SJSA1 (cell line): Measurements from ENCODE around the gene ZNF142. TPM values are rescaled to one million over a fixed set of nuclear protein-coding genes. Genes with fewer than 3 reads are reported as not detected.

ENCODE experiments used
- DNase-seq, 2 experiments: peaks; one replicate each; pipeline ENCODE4 v3.0.0-alpha.2; 2015 to 2020; ENCODE audit warnings: low spot score in 2 of 2, low read depth in 1 of 2
- H3K27ac ChIP-seq: fragments of 250-450 bp; sonication (Bioruptor Pico); 2 replicates; pipeline ENCODE4 v1.5.1; 2020; ENCODE audit warnings: mild to moderate bottlenecking, moderate library complexity
- H3K27me3 ChIP-seq: fragments of 250-450 bp; sonication (Bioruptor Pico); replicated peaks from 2 replicates; pipeline ENCODE4 v1.5.1; 2020; ENCODE audit warnings: mild to moderate bottlenecking, moderate library complexity
- H3K36me3 ChIP-seq: fragments of 250-450 bp; sonication (Bioruptor Pico); 2 replicates; pipeline ENCODE4 v1.5.1; 2020; ENCODE audit warnings: mild to moderate bottlenecking
- H3K4me1 ChIP-seq: fragments of 250-450 bp; sonication (Bioruptor Pico); replicated peaks from 2 replicates; pipeline ENCODE4 v1.6.1; 2021; ENCODE audit warnings: mild to moderate bottlenecking
- H3K4me3 ChIP-seq: fragments of 250-450 bp; sonication (Bioruptor Pico); 2 replicates; pipeline ENCODE4 v1.5.1; 2020; ENCODE audit warnings: mild to moderate bottlenecking
- H3K9me3 ChIP-seq: fragments of 250-450 bp; sonication (Bioruptor Pico); replicated peaks from 2 replicates; pipeline ENCODE4 v1.5.1; 2020; ENCODE audit warnings: mild to moderate bottlenecking
- total RNA-seq: library from RNA; depleted of rRNA; stranded (reverse); fragments of >200 nt; shearing (Covaris generic); gene quantifications from 2 replicates; pipeline ENCODE4 v1.2.3, GENCODE V29; 2014

The ZNF142 gene
- total RNA-seq, 1 experiment from 2014 or later = 7.2 TPM

DNA sequence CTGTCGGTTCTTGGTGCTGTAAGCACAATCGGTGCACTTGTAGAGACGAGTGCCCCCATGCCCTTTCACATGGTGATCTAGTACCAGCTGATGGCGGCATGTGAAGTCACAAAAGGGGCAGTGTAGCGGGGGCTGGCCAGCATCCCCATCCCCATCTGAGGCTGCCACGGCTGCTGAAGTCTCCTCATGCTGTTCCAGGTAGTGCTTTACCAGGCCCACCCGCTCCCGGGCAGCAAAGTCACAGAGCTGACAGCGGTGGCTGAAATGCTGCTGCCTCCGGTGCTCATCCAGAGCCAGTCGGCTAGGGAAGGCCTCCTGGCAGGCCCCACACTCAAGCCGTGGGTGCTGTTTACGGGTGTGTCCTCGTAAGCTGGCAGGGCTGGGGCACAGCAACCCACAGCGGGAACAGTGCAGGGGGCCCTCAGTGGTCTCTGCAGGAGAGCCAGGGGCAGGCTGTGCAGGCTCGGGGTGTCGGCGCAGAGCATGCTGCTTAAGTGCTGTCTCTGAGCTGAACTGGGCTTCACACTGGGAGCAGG lies 17.2 kb downstream of the ZNF142 start:
- Histone ChIP-seq H3K36me3 (peaks cover 92% of the 10 kb centered on the region), H3K27ac (no peak overlapping the region), H3K27me3 (no peaks in the 10 kb centered on the region), H3K9me3 (no peaks in the 10 kb centered on the region), H3K4me3 (no peak overlapping the region), H3K4me1 (no peaks in the 10 kb centered on the region)
- DNase-seq = no peak

DNA sequence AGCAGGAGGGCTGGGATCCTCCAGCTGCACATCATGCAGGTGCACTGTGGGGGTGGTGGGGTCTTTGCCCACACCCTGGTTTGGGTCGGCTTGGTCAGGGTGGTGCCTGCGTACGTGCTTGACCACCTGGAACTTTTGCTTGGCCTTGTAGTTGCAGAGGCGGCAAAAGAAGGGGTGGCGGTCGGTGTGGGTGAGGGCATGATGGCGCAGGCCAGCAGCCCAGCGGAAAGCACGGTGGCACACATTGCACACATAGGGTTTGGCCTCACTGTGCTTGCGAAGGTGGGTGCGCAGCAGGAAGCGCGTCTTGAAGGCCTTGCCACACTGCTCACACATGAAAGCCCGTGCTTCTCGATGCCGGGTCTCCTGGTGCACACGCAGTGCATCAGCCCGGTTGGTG lies 21.1 kb downstream of the ZNF142 start:
- H3K36me3 ChIP-seq = peaks cover 81% of the 10 kb centered on the region

DNA sequence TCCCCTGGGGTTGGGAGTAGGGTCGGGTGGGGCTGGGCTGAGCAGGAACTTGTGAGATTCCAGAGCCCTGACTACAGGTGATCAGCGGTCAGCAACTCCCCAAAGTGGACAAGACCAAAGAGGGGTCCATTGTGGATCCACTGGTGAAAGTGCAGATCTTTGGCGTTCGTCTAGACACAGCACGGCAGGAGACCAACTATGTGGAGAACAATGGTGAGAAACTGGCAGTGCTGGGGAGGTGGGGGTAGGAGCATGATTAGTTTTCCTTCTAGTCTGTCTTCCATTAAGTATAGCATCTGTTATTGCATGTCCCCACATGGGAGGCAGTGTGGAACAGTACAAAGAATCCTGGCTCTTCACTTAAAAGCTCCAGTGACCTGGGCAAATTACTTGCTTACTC lies 23.7 kb downstream of the ZNF142 start:
- Histone ChIP-seq H3K36me3 (peaks cover 57% of the 10 kb centered on the region), H3K9me3 (no peaks in the 10 kb centered on the region), H3K4me3 (no peak overlapping the region), H3K4me1 (peaks cover 5% of the 10 kb centered on the region), H3K27me3 (no peaks in the 10 kb centered on the region), H3K27ac (no peak overlapping the region)
- DNase-seq = no peak

More for the DNA sequence above, 21.1 kb downstream of the ZNF142 start:
- Histone ChIP-seq H3K4me1 (no peaks in the 10 kb centered on the region), H3K27me3 (no peaks in the 10 kb centered on the region), H3K9me3 (no peaks in the 10 kb centered on the region), H3K4me3 (no peak overlapping the region), H3K27ac (no peak overlapping the region)
- no peak for DNase-seq

DNA sequence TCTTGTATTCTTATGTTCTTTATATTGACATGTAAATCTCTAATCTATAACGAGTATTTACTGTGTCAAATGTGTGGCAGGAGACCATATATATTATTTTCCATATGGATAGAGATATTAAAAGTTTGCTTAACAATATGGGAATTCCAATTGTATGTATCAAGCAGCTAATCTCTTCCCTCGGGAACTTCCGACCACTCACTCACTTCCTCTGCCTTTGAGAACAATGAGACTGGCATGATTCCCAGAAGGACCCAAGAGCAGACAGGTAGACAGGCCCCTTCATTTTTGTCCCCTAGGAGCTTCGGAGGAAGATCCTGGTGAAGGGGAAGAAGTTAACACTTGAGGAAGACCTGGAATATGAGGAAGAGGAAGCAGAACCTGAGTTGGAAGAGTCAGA lies 27.6 kb downstream of the ZNF142 start:
- Histone ChIP-seq H3K27ac (no peak overlapping the region), H3K4me1 (peaks cover 5% of the 10 kb centered on the region), H3K9me3 (no peaks in the 10 kb centered on the region), H3K4me3 (no peak overlapping the region), H3K27me3 (no peaks in the 10 kb centered on the region), H3K36me3 (peaks cover 23% of the 10 kb centered on the region)
- DNase-seq = no peak

DNA sequence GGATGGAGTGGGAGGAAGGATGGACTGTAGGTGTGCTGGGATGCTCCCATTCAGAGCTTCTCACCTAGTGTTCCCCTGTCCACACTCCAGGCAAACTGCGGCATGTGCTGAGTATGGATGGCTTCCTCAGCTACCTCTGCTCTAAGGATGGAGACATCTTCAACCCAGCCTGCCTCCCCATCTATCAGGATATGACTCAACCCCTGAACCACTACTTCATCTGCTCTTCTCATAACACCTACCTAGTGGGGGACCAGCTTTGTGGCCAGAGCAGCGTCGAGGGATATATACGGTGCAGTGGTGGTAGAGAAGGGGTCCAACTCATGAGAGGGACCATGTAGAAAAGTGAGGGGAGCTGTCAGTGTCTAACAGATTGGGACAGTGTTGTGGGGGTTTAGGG lies 31.5 kb downstream of the ZNF142 start:
- Histone ChIP-seq H3K27ac (no peak overlapping the region), H3K4me3 (no peak overlapping the region), H3K9me3 (no peaks in the 10 kb centered on the region), H3K36me3 (no peaks in the 10 kb centered on the region), H3K27me3 (no peaks in the 10 kb centered on the region), H3K4me1 (peaks cover 5% of the 10 kb centered on the region)
- DNase-seq = no peak

DNA sequence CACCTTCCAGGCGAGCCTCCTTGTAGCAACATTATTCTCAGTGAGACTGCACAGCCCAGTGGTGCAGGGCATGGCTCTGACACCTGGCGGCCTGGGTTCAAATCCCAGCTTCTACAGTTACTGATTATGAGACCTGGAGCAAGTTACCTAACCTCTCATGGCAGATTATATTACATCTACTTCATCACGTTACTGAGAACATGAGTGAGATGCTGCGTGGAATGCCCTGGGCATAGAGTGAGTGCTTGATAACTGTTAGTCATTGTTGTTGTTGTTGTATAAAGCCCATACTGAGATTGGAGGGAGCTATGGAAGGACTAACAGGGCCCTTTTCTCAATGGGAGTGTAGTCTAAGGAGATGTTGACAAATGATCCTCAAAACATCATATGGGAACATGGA lies 33.1 kb downstream of the ZNF142 start:
- no peak for DNase-seq
- no peak overlapping the region for H3K4me3 ChIP-seq
- H3K27me3 ChIP-seq = no peaks in the 10 kb centered on the region
- H3K4me1 ChIP-seq = no peaks in the 10 kb centered on the region
- H3K36me3 ChIP-seq = no peaks in the 10 kb centered on the region
- no peak overlapping the region for H3K27ac ChIP-seq
- no peaks in the 10 kb centered on the region for H3K9me3 ChIP-seq

DNA sequence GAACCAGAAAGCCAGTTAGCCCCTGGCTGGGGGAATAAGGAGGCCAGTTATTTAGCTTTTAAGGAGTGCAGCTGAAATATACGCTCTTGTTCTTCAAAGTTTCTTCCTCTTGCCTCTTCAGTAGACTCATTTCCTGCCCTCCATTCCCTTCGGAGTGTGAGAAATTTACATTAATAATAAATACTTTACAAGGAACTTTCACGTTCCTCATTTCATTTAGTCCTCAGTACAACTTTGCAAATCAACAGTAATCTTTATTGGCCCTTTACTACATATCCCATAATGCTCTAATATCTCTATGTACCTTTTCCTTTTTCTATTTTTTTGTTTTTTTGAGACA lies 36.1 kb downstream of the ZNF142 start:
- H3K4me3 ChIP-seq = no peak overlapping the region
- H3K36me3 ChIP-seq = no peaks in the 10 kb centered on the region
- H3K27me3 ChIP-seq = no peaks in the 10 kb centered on the region
- no peak overlapping the region for H3K27ac ChIP-seq
- H3K9me3 ChIP-seq = no peaks in the 10 kb centered on the region
- no peaks in the 10 kb centered on the region for H3K4me1 ChIP-seq
- DNase-seq = no peak

DNA sequence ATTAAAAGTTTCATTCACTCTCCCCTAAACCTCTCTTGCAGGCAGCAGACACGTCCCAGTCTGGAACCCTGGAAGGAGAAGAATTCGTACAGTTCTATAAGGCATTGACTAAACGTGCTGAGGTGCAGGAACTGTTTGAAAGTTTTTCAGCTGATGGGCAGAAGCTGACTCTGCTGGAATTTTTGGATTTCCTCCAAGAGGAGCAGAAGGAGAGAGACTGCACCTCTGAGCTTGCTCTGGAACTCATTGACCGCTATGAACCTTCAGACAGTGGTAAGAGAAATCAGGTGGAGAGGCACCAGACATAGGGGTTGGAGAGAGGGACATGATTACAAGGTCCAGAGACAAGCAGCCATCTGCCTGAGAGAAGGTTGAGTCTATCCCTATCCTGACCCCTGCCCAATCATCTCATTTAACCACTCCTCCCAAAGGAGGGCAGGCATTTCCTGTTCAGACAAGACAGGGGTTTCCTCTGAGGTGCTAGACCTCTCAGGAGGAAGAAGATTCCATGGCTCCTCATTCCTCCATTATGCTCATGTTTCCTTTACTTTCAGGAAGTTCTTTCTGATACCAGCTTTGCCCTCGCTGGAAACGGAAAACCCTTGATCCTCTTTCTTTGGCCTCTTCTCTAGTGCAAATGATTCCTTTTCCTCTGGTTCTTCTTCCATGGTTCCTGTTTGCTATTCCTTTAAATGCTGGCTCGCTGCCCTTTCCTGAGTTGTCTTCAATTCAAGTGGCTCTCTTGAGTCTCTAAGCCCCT lies 36.6 kb downstream of the ZNF142 start:
- Histone ChIP-seq H3K27ac (no peak overlapping the region), H3K36me3 (no peaks in the 10 kb centered on the region), H3K9me3 (no peaks in the 10 kb centered on the region), H3K4me3 (no peak overlapping the region), H3K4me1 (no peaks in the 10 kb centered on the region), H3K27me3 (no peaks in the 10 kb centered on the region)
- no peak for DNase-seq

DNA sequence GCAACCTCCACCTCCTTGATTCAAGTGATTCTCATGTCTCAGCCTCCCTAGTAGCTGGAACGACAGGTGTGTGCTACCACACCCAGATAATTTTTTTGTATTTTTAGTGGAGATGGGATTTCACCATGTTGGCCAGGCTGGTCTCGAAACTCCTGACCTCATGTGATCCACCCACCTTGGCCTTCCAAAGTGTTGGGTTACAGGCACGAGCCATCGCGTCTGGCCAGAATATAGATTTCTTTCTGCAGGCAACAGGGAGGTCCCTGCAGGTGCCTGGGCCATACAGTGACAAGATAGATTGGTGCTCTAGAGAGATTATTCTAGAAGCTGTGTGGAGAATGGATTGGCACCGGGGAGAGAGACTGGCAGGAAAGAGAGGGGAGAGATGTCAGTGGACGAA lies 38.4 kb downstream of the ZNF142 start:
- no peak overlapping the region for H3K4me3 ChIP-seq
- no peak overlapping the region for H3K27ac ChIP-seq
- DNase-seq = no peak
- H3K27me3 ChIP-seq = no peaks in the 10 kb centered on the region
- no peaks in the 10 kb centered on the region for H3K9me3 ChIP-seq
- no peaks in the 10 kb centered on the region for H3K4me1 ChIP-seq
- no peaks in the 10 kb centered on the region for H3K36me3 ChIP-seq

DNA sequence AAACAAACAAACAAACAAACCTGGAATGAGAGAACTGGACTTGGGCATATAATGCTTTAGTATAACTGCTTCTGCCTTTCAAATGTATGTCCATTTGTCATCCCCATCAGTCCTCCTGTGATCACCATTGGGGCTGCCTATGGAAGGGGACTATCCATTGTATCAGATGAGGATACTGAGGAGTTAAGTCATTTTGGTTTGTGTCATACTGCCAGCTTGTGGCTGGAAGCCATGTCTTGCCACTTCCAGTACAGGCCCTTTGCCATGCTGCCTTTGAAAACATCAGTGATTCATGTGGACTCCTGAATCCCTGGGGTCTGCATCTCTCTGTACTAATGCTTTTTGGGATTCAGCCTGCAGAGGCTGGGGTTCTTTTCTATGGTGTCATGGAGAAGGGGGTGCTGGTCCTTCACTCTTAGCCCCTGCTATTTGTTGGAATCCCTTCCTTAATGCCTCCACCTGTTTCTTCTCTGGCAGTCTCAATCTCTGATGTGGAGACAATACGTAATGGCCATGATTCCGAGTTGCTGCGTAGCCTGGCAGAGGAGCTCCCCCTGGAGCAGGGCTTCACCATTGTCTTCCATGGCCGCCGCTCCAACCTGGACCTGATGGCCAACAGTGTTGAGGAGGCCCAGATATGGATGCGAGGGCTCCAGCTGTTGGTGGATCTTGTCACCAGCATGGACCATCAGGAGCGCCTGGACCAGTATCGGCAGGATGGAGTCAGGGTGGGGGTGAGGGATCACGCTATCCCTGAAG lies 41.1 kb downstream of the ZNF142 start:
- H3K9me3 ChIP-seq = no peaks in the 10 kb centered on the region
- H3K27me3 ChIP-seq = no peaks in the 10 kb centered on the region
- H3K4me1 ChIP-seq = no peaks in the 10 kb centered on the region
- no peaks in the 10 kb centered on the region for H3K36me3 ChIP-seq
- H3K27ac ChIP-seq = no peak overlapping the region
- no peak for DNase-seq
- no peak overlapping the region for H3K4me3 ChIP-seq

DNA sequence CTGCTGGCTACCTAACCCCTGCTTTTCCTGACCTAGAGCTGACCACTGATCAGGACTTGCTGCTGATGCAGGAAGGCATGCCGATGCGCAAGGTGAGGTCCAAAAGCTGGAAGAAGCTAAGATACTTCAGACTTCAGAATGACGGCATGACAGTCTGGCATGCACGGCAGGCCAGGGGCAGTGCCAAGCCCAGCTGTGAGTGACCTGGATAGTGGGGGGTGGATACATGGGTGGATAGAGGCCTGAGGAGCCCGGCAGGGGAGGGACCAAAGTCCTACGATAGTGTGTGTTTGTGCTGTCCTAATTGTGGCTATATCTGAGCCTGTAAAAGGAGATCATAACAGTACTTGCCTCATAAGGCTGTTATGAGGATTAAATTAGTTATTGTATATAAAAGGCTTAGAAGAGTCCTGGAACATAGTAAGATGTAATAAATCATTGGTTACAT lies 43.5 kb downstream of the ZNF142 start:
- Histone ChIP-seq H3K36me3 (no peaks in the 10 kb centered on the region), H3K27ac (no peak overlapping the region), H3K4me3 (no peak overlapping the region), H3K9me3 (no peaks in the 10 kb centered on the region), H3K4me1 (no peaks in the 10 kb centered on the region), H3K27me3 (no peaks in the 10 kb centered on the region)
- DNase-seq = no peak

DNA sequence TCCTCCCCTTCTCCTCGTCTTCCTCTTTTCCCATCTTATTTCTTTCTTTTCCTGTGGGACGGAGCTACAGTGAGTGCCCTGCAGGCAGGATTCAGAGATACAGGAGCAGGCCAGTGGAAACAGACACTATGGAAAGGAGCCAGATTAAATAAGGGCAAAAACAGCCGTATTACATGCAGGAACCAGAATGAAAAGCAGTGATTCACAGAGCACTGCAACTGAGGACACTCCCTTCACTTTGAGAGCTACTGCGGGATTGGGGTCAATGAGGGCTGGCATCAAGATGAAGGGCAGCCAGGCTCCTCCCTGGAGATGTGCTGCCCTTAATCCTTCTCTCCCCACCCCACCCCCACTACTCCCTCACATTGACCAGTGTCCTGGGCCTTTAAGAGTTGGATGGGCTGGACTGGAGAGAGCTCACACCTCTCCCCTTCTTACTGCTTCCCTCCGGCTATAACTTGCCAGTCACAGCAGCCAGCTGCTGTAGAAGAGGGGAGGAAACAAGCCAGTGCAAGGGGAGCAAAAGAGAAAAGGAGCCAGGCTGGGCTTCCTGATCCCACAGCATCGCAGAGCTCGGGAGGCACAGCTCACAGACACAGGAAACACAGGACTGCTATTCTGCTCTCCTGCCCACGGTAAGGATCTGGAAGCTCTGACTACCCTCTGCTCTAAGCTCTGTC lies 51.8 kb downstream of the ZNF142 start, which contains the start of gene PLCD4:
Gene PLCD4, plus strand, starts transcription at position 464 of the 680 bp plus-strand sequence. CDS start 7,841 bp downstream, outside the sequence.
- no peak within 1 kb of the TSS for H3K27ac ChIP-seq
- no peaks in the 10 kb centered on the region; the same call in 1 of the 2 replicates for H3K27me3 ChIP-seq
- no peaks in the 10 kb centered on the region; the same call in 1 of the 2 replicates for H3K9me3 ChIP-seq
- DNase-seq = peak in 1 of 2 experiments; percentile 25
- H3K4me3 ChIP-seq = no peak within 1 kb of the TSS
- no peaks in the 10 kb centered on the region for H3K36me3 ChIP-seq
- H3K4me1 ChIP-seq = peaks cover 10% of the 10 kb centered on the region

DNA sequence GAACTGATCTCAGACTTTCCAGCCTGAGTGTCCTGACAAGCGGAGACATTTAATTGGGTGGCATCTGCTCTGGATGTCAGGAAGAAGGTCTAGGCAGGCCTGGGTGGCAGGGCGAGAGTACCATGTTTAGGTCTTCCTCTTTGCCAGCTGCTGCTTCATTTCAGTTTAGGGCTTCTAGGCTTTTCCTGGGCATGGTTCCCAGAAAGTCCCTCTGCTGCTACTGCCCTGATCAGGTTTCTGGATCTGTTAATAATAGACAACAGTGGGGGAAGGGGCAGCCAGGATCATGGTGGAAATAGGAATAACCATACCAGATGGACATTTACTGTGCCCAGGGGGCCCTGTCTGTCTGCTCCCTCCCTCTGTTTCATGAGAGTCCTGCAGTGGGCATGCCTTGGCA lies 54.0 kb downstream of the ZNF142 start:
- Histone ChIP-seq H3K27ac (no peak overlapping the region), H3K27me3 (no peaks in the 10 kb centered on the region; the same call in 1 of the 2 replicates), H3K36me3 (no peaks in the 10 kb centered on the region), H3K4me3 (no peak overlapping the region), H3K9me3 (no peaks in the 10 kb centered on the region; the same call in 1 of the 2 replicates), H3K4me1 (peaks cover 10% of the 10 kb centered on the region)
- no peak for DNase-seq
